DND-41 (cell line): ENCODE data around the gene GTPBP2.

ENCODE experiments used
- EZH2 ChIP-seq: IDR thresholded peaks from 3 replicates; pipeline ENCODE4 v1.6.1; 2012; ENCODE audit warnings: borderline replicate concordance, low read depth, mild to moderate bottlenecking, moderate library complexity, low read length, inconsistent platforms; ENCODE audit not compliant: severe bottlenecking
- TF ChIP-seq, protein P1 (sequence below): IDR thresholded peaks from 2 replicates; pipeline ENCODE4 v1.5.1; 2012; ENCODE audit warnings: borderline replicate concordance, low read length, moderate library complexity, mild to moderate bottlenecking; ENCODE audit not compliant: poor library complexity, severe bottlenecking; ENCODE audit errors: extremely low read depth

DNA sequence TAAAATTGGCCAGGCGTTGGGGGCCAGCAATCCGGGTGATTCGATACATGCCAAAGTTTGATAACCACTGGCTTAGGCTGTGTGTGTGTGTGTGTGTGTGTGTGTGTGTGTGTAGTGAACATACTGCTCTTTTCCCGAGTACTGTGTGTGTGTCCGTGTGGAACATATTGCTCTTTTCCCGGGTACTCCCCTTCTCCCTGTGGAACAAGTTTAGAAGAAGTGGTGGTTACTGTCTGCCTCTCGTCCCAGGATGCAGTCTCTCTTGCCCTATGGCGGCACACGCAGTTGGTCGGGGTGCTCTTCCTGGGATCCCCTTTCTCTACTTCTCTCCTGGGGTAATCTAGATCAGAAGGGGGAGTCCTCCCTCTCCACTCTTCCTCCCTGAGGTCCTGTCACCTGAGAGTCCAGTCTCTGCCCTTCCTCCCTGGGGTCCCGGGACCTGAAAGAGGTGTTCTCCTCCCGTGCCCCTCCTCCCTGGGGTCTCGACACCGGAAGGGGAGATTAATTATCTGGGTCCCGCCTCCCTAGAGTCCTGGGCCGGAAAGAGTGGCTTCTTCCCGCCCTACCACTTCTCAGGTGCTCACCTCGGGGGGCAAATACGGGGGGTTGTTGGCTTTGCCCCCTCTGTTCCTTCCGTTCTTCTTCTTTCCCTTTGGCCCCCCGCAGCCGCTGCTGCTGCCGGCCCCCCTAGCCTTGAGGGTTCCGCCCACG lies 516 bp downstream of the GTPBP2 start:
- TF ChIP-seq, protein P1, sequence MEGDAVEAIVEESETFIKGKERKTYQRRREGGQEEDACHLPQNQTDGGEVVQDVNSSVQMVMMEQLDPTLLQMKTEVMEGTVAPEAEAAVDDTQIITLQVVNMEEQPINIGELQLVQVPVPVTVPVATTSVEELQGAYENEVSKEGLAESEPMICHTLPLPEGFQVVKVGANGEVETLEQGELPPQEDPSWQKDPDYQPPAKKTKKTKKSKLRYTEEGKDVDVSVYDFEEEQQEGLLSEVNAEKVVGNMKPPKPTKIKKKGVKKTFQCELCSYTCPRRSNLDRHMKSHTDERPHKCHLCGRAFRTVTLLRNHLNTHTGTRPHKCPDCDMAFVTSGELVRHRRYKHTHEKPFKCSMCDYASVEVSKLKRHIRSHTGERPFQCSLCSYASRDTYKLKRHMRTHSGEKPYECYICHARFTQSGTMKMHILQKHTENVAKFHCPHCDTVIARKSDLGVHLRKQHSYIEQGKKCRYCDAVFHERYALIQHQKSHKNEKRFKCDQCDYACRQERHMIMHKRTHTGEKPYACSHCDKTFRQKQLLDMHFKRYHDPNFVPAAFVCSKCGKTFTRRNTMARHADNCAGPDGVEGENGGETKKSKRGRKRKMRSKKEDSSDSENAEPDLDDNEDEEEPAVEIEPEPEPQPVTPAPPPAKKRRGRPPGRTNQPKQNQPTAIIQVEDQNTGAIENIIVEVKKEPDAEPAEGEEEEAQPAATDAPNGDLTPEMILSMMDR = no peak
- TF ChIP-seq EZH2 = no peak
